NCI-H128 (cell line): Measurements from ENCODE around the gene PNLIP.

ENCODE experiments used
- DNase-seq: peaks from one replicate; lab custom pipeline; 2025; ENCODE audit not compliant: unreplicated experiment; lab: John Stamatoyannopoulos, UW

Gene PNLIP

DNA sequence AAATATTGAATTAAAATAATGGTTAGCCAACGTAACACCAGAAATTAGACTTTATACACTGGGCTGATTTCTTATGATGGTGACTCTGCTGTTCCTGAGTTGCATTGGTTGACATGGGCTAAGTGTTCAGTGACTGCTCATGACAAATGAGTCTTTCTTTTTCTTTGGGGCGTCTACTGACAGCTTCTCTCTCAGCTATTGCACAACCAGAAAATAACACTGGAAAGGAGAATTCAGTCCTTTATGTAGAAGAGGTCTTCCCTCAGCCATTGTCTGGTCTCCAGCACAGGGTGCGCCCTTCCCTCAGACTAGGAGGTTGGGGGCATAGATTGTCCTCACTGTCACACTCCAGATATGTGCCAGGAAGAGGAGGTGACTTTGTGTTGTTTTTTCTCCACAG, 21.6 kb downstream of the PNLIP start:
- no peak for DNase-seq

DNA sequence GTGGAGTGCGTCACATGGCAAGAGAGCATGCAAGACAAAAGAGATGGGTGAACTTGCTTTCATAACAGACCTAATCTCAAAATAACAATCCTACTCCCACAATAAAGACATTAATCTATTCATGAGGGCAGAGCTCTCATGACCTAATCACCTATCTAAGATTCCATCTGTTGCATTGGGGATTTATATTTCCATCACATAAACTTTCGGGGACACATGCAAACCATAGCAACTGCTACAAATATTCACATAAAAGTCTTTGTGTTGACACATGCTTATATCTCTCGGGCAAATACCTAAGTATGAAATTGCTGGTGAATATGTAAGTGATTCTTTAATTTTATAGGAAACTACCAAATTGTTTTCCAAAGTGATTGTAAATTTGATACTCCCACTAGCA, 29.1 kb downstream of the PNLIP start:
- no peak for DNase-seq

GRCh38 chr10:116587878-116588591, 42.3 kb downstream of the PNLIP start:
- DNase-seq, result no peak

GRCh38 chr10:116588995-116589394, 43.3 kb downstream of the PNLIP start:
- DNase-seq, result no peak

GRCh38 chr10:116589926-116590325, 44.2 kb downstream of the PNLIP start:
- DNase-seq, result no peak

DNA sequence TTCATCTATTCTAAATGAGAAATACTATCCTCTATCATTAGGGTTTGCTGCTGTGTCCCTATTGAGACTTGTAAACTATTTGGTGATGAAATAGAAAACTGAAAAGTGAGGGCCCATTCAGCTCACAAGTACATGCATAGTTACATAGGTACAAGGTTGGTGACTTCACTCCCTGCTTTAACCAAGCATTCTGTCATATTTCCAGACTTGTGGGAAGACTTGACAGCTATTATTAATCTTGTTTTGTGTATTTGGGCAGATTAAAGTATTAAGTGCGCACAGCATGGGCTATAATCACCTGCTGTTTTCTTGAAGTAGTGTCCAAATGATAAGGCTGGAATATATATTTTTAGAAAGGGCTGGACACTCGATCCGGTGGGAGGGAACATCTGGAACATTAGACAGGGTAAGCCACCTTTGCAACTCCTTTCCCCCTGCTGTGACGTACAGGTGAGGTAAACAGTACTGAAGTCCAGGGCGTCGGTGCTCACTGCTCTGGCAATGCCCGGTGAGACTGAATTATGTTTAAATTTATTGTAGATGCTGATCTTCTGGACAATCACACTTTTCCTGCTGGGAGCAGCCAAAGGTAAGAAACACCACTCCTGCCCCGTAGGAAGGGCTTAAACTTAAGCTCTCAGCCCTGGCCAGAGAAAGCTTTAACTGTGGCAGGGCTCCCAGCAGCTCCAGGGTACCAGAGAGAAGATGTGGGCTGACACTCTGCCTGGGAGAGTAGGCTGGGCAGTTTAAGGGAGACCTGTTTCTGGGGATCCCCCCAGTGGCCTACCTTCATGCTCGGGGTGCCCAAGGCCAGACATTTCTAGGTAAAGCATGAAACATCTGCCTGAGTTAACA, 45.1 kb downstream of the PNLIP start, which contains the start of gene PNLIPRP1:
Gene PNLIPRP1, plus strand, starts transcription at position 370 of the 855 bp plus-strand sequence. Its CDS starts 171 bp downstream, at position 541.
- no peak for DNase-seq

DNA sequence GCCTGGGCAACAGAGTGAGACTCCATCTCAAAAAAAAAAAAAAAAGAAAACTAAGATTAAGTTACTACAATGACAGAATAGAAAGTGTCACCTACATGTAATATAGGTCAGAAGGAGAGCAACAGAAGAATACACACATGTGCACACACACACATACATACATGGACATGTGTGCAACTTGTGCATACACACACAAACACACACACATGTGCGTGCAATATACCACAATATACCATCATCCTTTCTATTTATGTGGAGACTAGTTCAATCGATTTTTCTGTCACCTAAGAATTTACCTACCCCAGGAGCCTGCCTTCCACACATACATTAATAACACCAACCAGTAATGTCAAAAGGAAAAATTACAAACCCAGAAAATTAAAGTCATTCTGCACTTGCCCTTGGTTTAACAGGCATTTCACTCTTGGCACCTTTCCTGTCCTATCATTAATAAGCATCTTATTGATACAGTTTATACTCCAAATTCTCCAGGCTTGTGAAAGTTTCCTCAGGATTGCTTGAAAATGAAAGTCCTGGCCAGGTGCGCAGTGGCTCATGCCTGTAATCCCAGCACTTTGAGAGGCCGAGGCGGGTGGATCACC, 47.5 kb downstream of the PNLIP start:
- DNase-seq, result no peak

GRCh38 chr10:116594525-116595035, 48.8 kb downstream of the PNLIP start:
- no peak for DNase-seq

DNA sequence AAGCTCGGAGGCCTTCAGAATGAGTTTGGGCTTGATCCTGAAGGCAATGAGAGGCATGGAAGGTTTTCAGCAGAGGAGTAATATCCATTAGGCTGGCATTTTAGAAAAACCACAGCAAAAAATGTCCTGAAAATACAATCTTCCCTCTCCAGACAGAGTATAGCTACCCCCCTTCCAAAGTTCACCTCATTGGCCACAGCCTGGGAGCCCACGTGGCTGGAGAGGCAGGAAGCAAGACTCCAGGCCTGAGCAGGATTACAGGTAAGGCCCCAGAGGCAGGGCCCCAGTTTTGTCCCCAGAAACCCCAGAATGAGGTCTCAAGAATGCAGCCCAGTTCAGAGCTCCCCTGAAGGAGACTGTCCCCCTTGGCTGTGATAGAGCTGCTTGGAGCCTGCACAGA, 50.3 kb downstream of the PNLIP start:
- no peak for DNase-seq

GRCh38 chr10:116597543-116597942, 51.8 kb downstream of the PNLIP start:
- DNase-seq, result no peak

GRCh38 chr10:116598329-116598728, 52.6 kb downstream of the PNLIP start:
- no peak for DNase-seq

DNA sequence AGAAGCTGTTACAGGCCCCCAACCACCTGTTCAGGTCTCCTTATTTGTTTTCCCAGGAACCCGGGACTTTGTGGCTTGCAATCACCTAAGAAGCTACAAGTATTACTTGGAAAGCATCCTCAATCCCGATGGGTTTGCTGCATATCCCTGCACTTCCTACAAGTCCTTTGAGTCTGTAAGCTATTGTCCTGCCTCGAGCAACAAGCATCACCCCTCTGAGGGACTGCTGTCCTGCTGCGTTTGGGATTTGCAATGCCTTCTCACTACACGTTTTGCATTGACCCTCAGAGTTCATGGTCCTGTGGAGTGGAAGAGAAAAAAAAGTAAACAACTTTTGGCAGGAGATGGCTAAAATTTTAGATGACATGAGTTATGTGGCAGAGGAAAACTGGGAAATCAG, 54.3 kb downstream of the PNLIP start:
- no peak for DNase-seq

GRCh38 chr10:116602648-116603400, 57.1 kb downstream of the PNLIP start:
- DNase-seq, result no peak

- no peak for DNase-seq
These were observed 60.3 kb downstream of the PNLIP start for GRCh38 chr10:116606061-116606483.

- no peak for DNase-seq
These were observed 61.6 kb downstream of the PNLIP start for GRCh38 chr10:116607336-116607735.

DNA sequence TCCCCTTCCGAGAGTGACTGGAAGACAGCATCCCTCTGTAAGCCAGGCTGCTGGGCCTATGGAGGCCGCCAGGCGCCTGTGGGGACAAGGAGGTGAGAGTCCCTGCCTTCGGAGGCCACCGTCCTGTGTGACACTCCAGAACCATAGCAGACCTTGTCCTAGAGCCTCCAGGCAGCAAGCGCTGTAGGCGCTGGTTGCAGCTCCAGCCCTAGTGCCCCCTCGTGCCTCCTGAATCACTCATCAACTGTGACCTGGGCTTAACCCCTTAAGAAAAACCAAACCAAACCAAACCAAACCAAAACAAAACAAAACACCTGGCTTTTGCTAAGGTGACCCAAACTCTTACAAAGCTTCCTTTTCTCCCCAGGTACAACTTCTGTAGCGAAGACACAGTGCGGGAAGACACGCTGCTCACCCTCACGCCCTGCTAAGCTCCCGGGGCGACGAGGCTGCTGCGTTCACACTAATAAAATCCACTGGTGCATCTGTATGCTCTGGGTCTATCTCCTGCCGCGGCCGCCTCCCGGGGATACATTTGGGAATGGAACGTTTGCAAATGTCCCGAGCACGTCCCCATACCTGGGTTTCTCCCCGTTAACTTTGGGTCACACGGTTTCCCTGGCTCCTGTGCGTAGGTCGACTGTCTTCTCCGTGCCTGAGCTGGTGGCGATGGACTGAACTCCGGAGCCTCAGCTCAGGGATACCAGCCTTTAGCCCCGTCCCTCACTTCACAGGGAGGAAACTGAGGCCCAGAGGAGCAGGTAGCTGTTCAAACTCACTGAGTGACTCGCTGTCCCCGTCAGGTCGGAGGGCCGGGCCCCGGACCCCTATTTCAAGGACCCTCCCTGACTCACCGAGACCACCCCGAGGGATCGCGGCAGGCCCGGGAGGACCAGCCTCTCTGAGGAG, 63.2 kb downstream of the PNLIP start:
- DNase-seq, result no peak

GRCh38 chr10:116610443-116611152, 64.9 kb downstream of the PNLIP start:
- no peak for DNase-seq

- no peak for DNase-seq
These were observed 65.4 kb downstream of the PNLIP start for GRCh38 chr10:116611153-116611545.

DNA sequence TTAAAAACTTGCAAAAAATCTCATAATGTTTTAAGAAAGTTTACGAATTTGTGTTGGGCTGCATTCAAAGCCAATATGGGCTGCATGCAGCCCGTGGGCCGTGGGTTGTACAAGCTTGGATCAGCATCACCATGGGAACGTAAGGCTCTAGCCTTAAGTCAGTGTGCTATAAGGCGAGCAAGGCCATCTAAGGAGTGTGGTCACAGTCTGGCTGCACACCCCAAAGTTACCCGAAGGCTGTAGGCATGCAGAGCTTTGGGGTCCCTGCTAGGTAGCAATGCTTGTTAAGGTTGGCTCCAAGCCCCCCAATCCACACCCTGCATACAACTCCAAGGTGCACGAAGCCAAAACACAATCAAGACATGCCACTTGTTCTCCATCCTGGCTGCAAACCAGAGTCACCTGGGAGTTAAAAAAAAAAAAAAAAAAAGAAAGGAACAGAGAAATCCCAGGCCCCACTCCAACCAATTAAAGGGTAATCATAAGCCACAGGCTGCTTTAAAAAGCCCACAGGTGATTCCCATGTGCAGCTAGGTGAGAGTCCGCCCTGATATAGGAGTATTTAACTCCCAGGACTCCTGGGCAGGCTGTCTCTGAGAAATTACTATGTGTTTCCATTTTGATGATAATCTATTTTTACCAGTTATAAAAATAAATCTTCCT, 66.5 kb downstream of the PNLIP start:
- no peak for DNase-seq
